Fibroblast of pulmonary artery (primary cell): ENCODE measurements around the gene MARK1.

Experiments
- DNase-seq: peaks from one replicate; pipeline ENCODE4 v3.0.0-alpha.2; 2010; ENCODE audit warnings: low read depth
- H3K4me3 ChIP-seq: replicated peaks from 2 replicates; pipeline ENCODE4 v1.5.1; 2011; ENCODE audit warnings: low read depth, mild to moderate bottlenecking, control low read depth, low read length, moderate library complexity
- CTCF ChIP-seq: IDR thresholded peaks from 2 replicates; pipeline ENCODE4 v1.5.1; 2011; ENCODE audit warnings: mild to moderate bottlenecking, control low read depth, low read length, inconsistent platforms; ENCODE audit errors: missing control alignments

Gene MARK1

GRCh38 chr1:220551718-220552117 lies 23.8 kb downstream of the MARK1 start:
- H3K4me3 ChIP-seq, result no peak overlapping the region
- no peak for DNase-seq
- no peak for TF ChIP-seq CTCF

- TF ChIP-seq CTCF, result no peak
- no peak overlapping the region for H3K4me3 ChIP-seq
- no peak for DNase-seq
Measured at GRCh38 chr1:220552672-220553260, 24.8 kb downstream of the MARK1 start.

- H3K4me3 ChIP-seq, result no peak overlapping the region
- no peak for TF ChIP-seq CTCF
- no peak for DNase-seq
Measured at GRCh38 chr1:220556641-220557040, 28.7 kb downstream of the MARK1 start.

- H3K4me3 ChIP-seq, result no peak overlapping the region
- no peak for TF ChIP-seq CTCF
- no peak for DNase-seq
Measured at GRCh38 chr1:220563564-220563963, 35.6 kb downstream of the MARK1 start.

- TF ChIP-seq CTCF, result no peak
- no peak overlapping the region for H3K4me3 ChIP-seq
- no peak for DNase-seq
Measured at GRCh38 chr1:220564216-220564615, 36.3 kb downstream of the MARK1 start.

- TF ChIP-seq CTCF, result no peak
Measured at GRCh38 chr1:220565670-220566069, 37.7 kb downstream of the MARK1 start.

GRCh38 chr1:220566869-220567268 lies 38.9 kb downstream of the MARK1 start:
- H3K4me3 ChIP-seq, result no peak overlapping the region
- no peak for TF ChIP-seq CTCF
- no peak for DNase-seq

More at GRCh38 chr1:220565670-220566069, 37.7 kb downstream of the MARK1 start:
- no peak for DNase-seq
- no peak overlapping the region for H3K4me3 ChIP-seq
